T-helper 17 cell (primary cell): ENCODE data around the gene PTTG2. TPM values are rescaled to one million over a fixed set of nuclear protein-coding genes. Genes with fewer than 3 reads are reported as not detected.

Experiments
- ATAC-seq: fragments of 150-1000 bp; cut with Tn5 transposase; 2 replicates; pipeline ENCODE4 v1.10.0; 2021; ENCODE audit warnings: mild to moderate bottlenecking, moderate library complexity
- DNase-seq, 3 donors: peaks; one replicate each; pipeline versions ENCODE4 v3.0.0 to v3.0.0-alpha.2; 2020 to 2021
- H3K9me3 ChIP-seq: one replicate; pipeline ENCODE4 v1.7.0; 2013; ENCODE audit warnings: low read length, mild to moderate bottlenecking; ENCODE audit not compliant: control insufficient read depth, poor library complexity, severe bottlenecking
- H3K27ac Mint-ChIP-seq: one replicate; pipeline ENCODE4 v1.8.0; 2022; ENCODE audit warnings: mild to moderate bottlenecking, moderate library complexity, mixed read lengths
- H3K27me3 Mint-ChIP-seq: one replicate; pipeline ENCODE4 v1.8.0; 2022; ENCODE audit warnings: mixed read lengths
- H3K36me3 Mint-ChIP-seq: one replicate; pipeline ENCODE4 v1.8.0; 2022; ENCODE audit warnings: low read depth, mixed read lengths
- H3K4me1 Mint-ChIP-seq: one replicate; pipeline ENCODE4 v1.8.0; 2022; ENCODE audit warnings: mild to moderate bottlenecking, mixed read lengths
- H3K4me3 Mint-ChIP-seq: one replicate; pipeline ENCODE4 v1.8.0; 2022; ENCODE audit warnings: mild to moderate bottlenecking, moderate library complexity, mixed read lengths
- total RNA-seq, 4 donors: library from RNA in 2 of 4; stranded (reverse) in 2 of 4; gene quantifications; one replicate each; pipeline ENCODE4 v1.2.3 and lab custom pipeline; 2022 to 2026

The PTTG2 gene
- total RNA-seq, 2 donors from 2014 or later = 1.5 TPM; not detected in 1

GRCh38 chr4:37982736-37983135 lies 22.5 kb downstream of the PTTG2 start:
- DNase-seq (no peak), ATAC-seq (no peak)
- H3K36me3 Mint-ChIP-seq = no peaks in the 10 kb centered on the region
- H3K27me3 Mint-ChIP-seq = no peaks in the 10 kb centered on the region
- H3K4me3 Mint-ChIP-seq = no peak overlapping the region
- H3K9me3 ChIP-seq = no peaks in the 10 kb centered on the region
- H3K4me1 Mint-ChIP-seq = peaks cover 25% of the 10 kb centered on the region
- peak overlapping the region; percentile 16 for H3K27ac Mint-ChIP-seq

GRCh38 chr4:37983951-37984350 lies 23.8 kb downstream of the PTTG2 start:
- Mint-ChIP-seq H3K27ac (no peak overlapping the region), H3K4me1 (peaks cover 22% of the 10 kb centered on the region), H3K27me3 (no peaks in the 10 kb centered on the region), H3K36me3 (no peaks in the 10 kb centered on the region), H3K4me3 (no peak overlapping the region)
- ATAC-seq (no peak), DNase-seq (no peak)
- no peaks in the 10 kb centered on the region for H3K9me3 ChIP-seq

GRCh38 chr4:37985730-37986275 lies 25.6 kb downstream of the PTTG2 start:
- peaks cover 27% of the 10 kb centered on the region for H3K4me1 Mint-ChIP-seq
- H3K27me3 Mint-ChIP-seq = no peaks in the 10 kb centered on the region
- no peak overlapping the region for H3K27ac Mint-ChIP-seq
- DNase-seq (no peak), ATAC-seq (no peak)
- no peak overlapping the region for H3K4me3 Mint-ChIP-seq
- H3K9me3 ChIP-seq = no peaks in the 10 kb centered on the region
- H3K36me3 Mint-ChIP-seq = peaks cover 3% of the 10 kb centered on the region

GRCh38 chr4:37988670-37989069 lies 28.5 kb downstream of the PTTG2 start:
- Mint-ChIP-seq H3K27me3 (no peaks in the 10 kb centered on the region), H3K36me3 (peaks cover 6% of the 10 kb centered on the region), H3K4me3 (no peak overlapping the region), H3K27ac (no peak overlapping the region), H3K4me1 (peaks cover 11% of the 10 kb centered on the region)
- no peaks in the 10 kb centered on the region for H3K9me3 ChIP-seq
- DNase-seq (no peak), ATAC-seq (no peak)

- H3K4me3 Mint-ChIP-seq = no peak overlapping the region
- H3K27ac Mint-ChIP-seq = no peak overlapping the region
- DNase-seq (no peak), ATAC-seq (peak; percentile 35)
- no peaks in the 10 kb centered on the region for H3K9me3 ChIP-seq
- peaks cover 6% of the 10 kb centered on the region for H3K36me3 Mint-ChIP-seq
- no peaks in the 10 kb centered on the region for H3K27me3 Mint-ChIP-seq
- peaks cover 15% of the 10 kb centered on the region for H3K4me1 Mint-ChIP-seq
Measured at GRCh38 chr4:37989398-37990260, 29.4 kb downstream of the PTTG2 start.

- Mint-ChIP-seq H3K27ac (no peak overlapping the region), H3K36me3 (peaks cover 6% of the 10 kb centered on the region), H3K4me3 (no peak overlapping the region), H3K27me3 (no peaks in the 10 kb centered on the region), H3K4me1 (peaks cover 18% of the 10 kb centered on the region)
- ATAC-seq (no peak), DNase-seq (no peak)
- H3K9me3 ChIP-seq = no peaks in the 10 kb centered on the region
Measured at GRCh38 chr4:37990731-37991245, 30.6 kb downstream of the PTTG2 start.

GRCh38 chr4:37991623-37992410 lies 31.6 kb downstream of the PTTG2 start:
- Mint-ChIP-seq H3K4me1 (peaks cover 20% of the 10 kb centered on the region), H3K4me3 (no peak overlapping the region), H3K27me3 (no peaks in the 10 kb centered on the region), H3K36me3 (peaks cover 6% of the 10 kb centered on the region), H3K27ac (no peak overlapping the region)
- no peaks in the 10 kb centered on the region for H3K9me3 ChIP-seq
- DNase-seq = no peak
- no peak for ATAC-seq

GRCh38 chr4:37993806-37994205 lies 33.6 kb downstream of the PTTG2 start:
- no peak for ATAC-seq
- Mint-ChIP-seq H3K36me3 (peaks cover 11% of the 10 kb centered on the region), H3K27ac (no peak overlapping the region), H3K4me3 (no peak overlapping the region), H3K27me3 (no peaks in the 10 kb centered on the region), H3K4me1 (peaks cover 26% of the 10 kb centered on the region)
- H3K9me3 ChIP-seq = no peaks in the 10 kb centered on the region
- DNase-seq = no peak

GRCh38 chr4:37994569-37994968 lies 34.4 kb downstream of the PTTG2 start:
- Mint-ChIP-seq H3K4me3 (no peak overlapping the region), H3K27me3 (no peaks in the 10 kb centered on the region), H3K36me3 (peaks cover 9% of the 10 kb centered on the region), H3K4me1 (peaks cover 24% of the 10 kb centered on the region), H3K27ac (peak overlapping the region; percentile 65)
- no peak for DNase-seq
- ATAC-seq = no peak
- no peaks in the 10 kb centered on the region for H3K9me3 ChIP-seq

GRCh38 chr4:37995299-37995821 lies 35.2 kb downstream of the PTTG2 start:
- DNase-seq (no peak), ATAC-seq (no peak)
- H3K4me3 Mint-ChIP-seq = no peak overlapping the region
- H3K36me3 Mint-ChIP-seq = peaks cover 9% of the 10 kb centered on the region
- no peaks in the 10 kb centered on the region for H3K27me3 Mint-ChIP-seq
- H3K4me1 Mint-ChIP-seq = peaks cover 24% of the 10 kb centered on the region
- no peak overlapping the region for H3K27ac Mint-ChIP-seq
- H3K9me3 ChIP-seq = no peaks in the 10 kb centered on the region

GRCh38 chr4:37995981-37996775 lies 36.0 kb downstream of the PTTG2 start:
- H3K4me3 Mint-ChIP-seq = no peak overlapping the region
- no peaks in the 10 kb centered on the region for H3K9me3 ChIP-seq
- peaks cover 9% of the 10 kb centered on the region for H3K36me3 Mint-ChIP-seq
- ATAC-seq (no peak), DNase-seq (no peak)
- no peaks in the 10 kb centered on the region for H3K27me3 Mint-ChIP-seq
- H3K27ac Mint-ChIP-seq = no peak overlapping the region
- H3K4me1 Mint-ChIP-seq = peaks cover 24% of the 10 kb centered on the region

- peaks cover 26% of the 10 kb centered on the region for H3K4me1 Mint-ChIP-seq
- no peak for DNase-seq
- no peaks in the 10 kb centered on the region for H3K9me3 ChIP-seq
- H3K27ac Mint-ChIP-seq = peak overlapping the region; percentile 24
- H3K36me3 Mint-ChIP-seq = peaks cover 5% of the 10 kb centered on the region
- ATAC-seq = no peak
- no peak overlapping the region for H3K4me3 Mint-ChIP-seq
- no peaks in the 10 kb centered on the region for H3K27me3 Mint-ChIP-seq
Measured at GRCh38 chr4:37998226-37998625, 38.0 kb downstream of the PTTG2 start.
